Activated CD4-positive, alpha-beta T cell treated with anti-CD3 and anti-CD28 coated beads, Interleukin-10, Interleukin-2, amounts not matched to agents 100 ng/mL and 50 ng/mL, durations not matched to agents 16 hours and 8 hours (primary cell): Measurements from ENCODE around the gene LIFR.
"Not testable (repeated sequence)": the region's sequence is repeated elsewhere in the genome, so short reads cannot be mapped to it uniquely, and the experiment has no call there.

ENCODE experiments used
- DNase-seq: peaks from one replicate; pipeline ENCODE4 v3.0.0-alpha.2; 2020

Gene LIFR

GRCh38 chr5:38548064-38548759 is 8.2 kb downstream of the LIFR start:
- DNase-seq: no peak

GRCh38 chr5:38547257-38547656 is 9.2 kb downstream of the LIFR start:
- DNase-seq: no peak

GRCh38 chr5:38546691-38547146 is 9.7 kb downstream of the LIFR start:
- DNase-seq: no peak

- DNase-seq: no peak
These were observed 12.6 kb downstream of the LIFR start for GRCh38 chr5:38543886-38544285.

- DNase-seq: no peak
These were observed 13.4 kb downstream of the LIFR start for GRCh38 chr5:38543074-38543473.

- no peak for DNase-seq
These were observed 15.2 kb downstream of the LIFR start for GRCh38 chr5:38541174-38541725.

- no peak for DNase-seq
These were observed 16.1 kb downstream of the LIFR start for GRCh38 chr5:38540314-38540713.

- no peak for DNase-seq
These were observed 18.3 kb downstream of the LIFR start for GRCh38 chr5:38538161-38538560.

- DNase-seq: no peak
These were observed 18.9 kb downstream of the LIFR start for GRCh38 chr5:38537505-38537904.

- DNase-seq: no peak
These were observed 19.5 kb downstream of the LIFR start for GRCh38 chr5:38536968-38537367.

- no peak for DNase-seq
These were observed 20.6 kb downstream of the LIFR start for GRCh38 chr5:38535845-38536244.

GRCh38 chr5:38535248-38535750 is 21.1 kb downstream of the LIFR start:
- DNase-seq: no peak

GRCh38 chr5:38534156-38534453 is 22.3 kb downstream of the LIFR start:
- no peak for DNase-seq

GRCh38 chr5:38533286-38534155 is 22.9 kb downstream of the LIFR start:
- no peak for DNase-seq

GRCh38 chr5:38532165-38532669 is 24.2 kb downstream of the LIFR start:
- no peak for DNase-seq

- DNase-seq: no peak
These were observed 24.9 kb downstream of the LIFR start for GRCh38 chr5:38531518-38531917.

GRCh38 chr5:38529955-38530646 is 26.3 kb downstream of the LIFR start:
- no peak for DNase-seq

- DNase-seq: no peak
These were observed 28.2 kb downstream of the LIFR start for GRCh38 chr5:38528162-38528703.

- DNase-seq: no peak
These were observed 29.0 kb downstream of the LIFR start for GRCh38 chr5:38527475-38527874.

GRCh38 chr5:38524022-38524421 is 32.4 kb downstream of the LIFR start:
- DNase-seq: no peak

- DNase-seq: no peak
These were observed 37.0 kb downstream of the LIFR start for GRCh38 chr5:38519476-38519875.

- DNase-seq: no peak
These were observed 38.1 kb downstream of the LIFR start for GRCh38 chr5:38518341-38518740.

GRCh38 chr5:38516649-38517048 is 39.8 kb downstream of the LIFR start:
- not testable (repeated sequence) for DNase-seq
